ENCODE results near the gene PARD6G. TPM values are rescaled to one million over a fixed set of nuclear protein-coding genes. Genes with fewer than 3 reads are reported as not detected.

PARD6G gene
- total and polyA plus RNA-seq, 2 experiments from 2014 or later: 6.9 to 18.5 TPM

DNA sequence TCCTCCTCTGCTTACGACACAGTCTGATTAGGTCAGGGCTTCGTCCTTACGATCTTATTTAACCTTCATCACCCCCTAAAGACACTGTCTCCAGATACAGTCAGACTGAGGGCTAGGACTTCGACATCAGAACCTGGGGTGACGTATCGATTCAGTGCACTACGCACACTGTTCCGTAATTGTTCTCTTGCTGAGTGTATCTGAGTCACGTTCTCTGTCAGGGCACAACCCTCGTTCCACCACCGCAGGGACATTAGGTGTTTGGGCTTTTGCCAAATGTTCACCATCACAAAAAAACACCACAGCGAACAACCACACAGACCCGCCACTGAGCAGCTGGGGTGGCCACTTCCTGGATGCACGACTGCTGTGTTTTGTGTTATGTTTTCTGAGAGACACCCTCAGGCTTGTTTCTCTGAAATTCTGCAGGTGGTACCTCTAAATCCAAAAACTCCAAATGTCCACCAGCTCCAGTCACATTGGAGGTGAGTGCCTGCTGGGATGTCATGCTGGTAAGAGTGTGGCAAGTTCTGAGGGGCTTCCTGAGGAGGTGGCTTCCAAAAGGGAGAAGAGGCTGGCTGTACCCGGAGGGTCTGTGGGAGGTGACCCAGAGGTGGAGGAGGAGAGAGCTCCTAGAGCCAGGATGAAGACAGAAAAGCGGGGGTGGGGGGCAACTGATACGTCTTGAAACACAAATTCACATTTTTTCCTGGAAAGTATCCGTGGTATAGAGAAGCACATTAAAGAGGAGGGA lies 71.7 kb downstream of the PARD6G start (continued):
- no peak for TF ChIP-seq ZNF462 (CRISPR knock-in tag; IDR thresholded peaks at IDR 0.05)

DNA sequence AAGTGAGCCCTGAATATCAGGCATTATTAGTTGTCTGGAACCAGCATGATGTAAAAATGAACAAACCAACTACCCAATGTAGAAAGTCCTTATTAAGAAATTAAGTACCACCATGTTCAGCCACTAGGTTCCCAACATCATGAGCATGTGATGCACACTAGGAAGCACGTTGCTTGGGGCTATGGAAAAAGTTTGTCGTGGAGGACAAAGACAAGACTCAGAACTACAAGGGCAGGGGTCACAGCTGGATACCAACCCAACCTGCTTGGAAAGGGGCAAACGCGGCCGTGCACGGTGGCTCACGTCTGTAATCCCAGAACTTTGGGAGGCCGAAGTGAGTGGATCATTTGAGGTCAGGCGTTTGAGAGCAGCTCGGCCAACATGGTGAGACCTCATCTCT lies 74.3 kb downstream of the PARD6G start:
- H3K4me1 ChIP-seq (ENCODE audit: insufficient read depth): no peaks in the 10 kb centered on the region
- no peak overlapping the region for H3K4me2 ChIP-seq
- Mint-ChIP-seq H3K4me3 (no peak overlapping the region), H3K4me1 (peaks cover 3% of the 10 kb centered on the region; the same call in 2 of the 3 replicates), H3K27me3 (ENCODE audit: insufficient read depth, low read depth, poor library complexity) (peaks cover 8% of the 10 kb centered on the region), H3K36me3 (ENCODE audit: low read depth) (no peaks in the 10 kb centered on the region), H3K27ac (no peak overlapping the region), H3K9me3 (no peaks in the 10 kb centered on the region)
- ATAC-seq: no peak
- no peaks in the 10 kb centered on the region for H3K79me2 ChIP-seq (replicated peaks; ENCODE audit: insufficient read depth)
- H3F3A ChIP-seq (replicated peaks; ENCODE audit: low read depth): no peaks in the 10 kb centered on the region
- H3K9me2 ChIP-seq (ENCODE audit: insufficient read depth): no peaks in the 10 kb centered on the region
- no peaks in the 10 kb centered on the region for H3K27me3 ChIP-seq (ENCODE audit: insufficient read depth)
- H2AFZ ChIP-seq: no peak overlapping the region
- H4K20me1 ChIP-seq (replicated peaks; ENCODE audit: insufficient read depth): no peaks in the 10 kb centered on the region
- DNase-seq (ENCODE audit: low spot score): no peak
- no peak overlapping the region for H3K27ac ChIP-seq (ENCODE audit: low read depth)
- H3K4me3 ChIP-seq: no peak overlapping the region
- no peaks in the 10 kb centered on the region for H3K36me3 ChIP-seq (ENCODE audit: insufficient read depth)
- no peak for TF ChIP-seq EZH2 (IDR thresholded peaks at IDR 0.05; ENCODE audit: low read depth, unreplicated experiment)
- TF ChIP-seq, protein P1, sequence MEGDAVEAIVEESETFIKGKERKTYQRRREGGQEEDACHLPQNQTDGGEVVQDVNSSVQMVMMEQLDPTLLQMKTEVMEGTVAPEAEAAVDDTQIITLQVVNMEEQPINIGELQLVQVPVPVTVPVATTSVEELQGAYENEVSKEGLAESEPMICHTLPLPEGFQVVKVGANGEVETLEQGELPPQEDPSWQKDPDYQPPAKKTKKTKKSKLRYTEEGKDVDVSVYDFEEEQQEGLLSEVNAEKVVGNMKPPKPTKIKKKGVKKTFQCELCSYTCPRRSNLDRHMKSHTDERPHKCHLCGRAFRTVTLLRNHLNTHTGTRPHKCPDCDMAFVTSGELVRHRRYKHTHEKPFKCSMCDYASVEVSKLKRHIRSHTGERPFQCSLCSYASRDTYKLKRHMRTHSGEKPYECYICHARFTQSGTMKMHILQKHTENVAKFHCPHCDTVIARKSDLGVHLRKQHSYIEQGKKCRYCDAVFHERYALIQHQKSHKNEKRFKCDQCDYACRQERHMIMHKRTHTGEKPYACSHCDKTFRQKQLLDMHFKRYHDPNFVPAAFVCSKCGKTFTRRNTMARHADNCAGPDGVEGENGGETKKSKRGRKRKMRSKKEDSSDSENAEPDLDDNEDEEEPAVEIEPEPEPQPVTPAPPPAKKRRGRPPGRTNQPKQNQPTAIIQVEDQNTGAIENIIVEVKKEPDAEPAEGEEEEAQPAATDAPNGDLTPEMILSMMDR (conservative IDR thresholded peaks at IDR 0.05; ENCODE audit: low read depth in 2 of 2): no peak
- TF ChIP-seq, protein P2, sequence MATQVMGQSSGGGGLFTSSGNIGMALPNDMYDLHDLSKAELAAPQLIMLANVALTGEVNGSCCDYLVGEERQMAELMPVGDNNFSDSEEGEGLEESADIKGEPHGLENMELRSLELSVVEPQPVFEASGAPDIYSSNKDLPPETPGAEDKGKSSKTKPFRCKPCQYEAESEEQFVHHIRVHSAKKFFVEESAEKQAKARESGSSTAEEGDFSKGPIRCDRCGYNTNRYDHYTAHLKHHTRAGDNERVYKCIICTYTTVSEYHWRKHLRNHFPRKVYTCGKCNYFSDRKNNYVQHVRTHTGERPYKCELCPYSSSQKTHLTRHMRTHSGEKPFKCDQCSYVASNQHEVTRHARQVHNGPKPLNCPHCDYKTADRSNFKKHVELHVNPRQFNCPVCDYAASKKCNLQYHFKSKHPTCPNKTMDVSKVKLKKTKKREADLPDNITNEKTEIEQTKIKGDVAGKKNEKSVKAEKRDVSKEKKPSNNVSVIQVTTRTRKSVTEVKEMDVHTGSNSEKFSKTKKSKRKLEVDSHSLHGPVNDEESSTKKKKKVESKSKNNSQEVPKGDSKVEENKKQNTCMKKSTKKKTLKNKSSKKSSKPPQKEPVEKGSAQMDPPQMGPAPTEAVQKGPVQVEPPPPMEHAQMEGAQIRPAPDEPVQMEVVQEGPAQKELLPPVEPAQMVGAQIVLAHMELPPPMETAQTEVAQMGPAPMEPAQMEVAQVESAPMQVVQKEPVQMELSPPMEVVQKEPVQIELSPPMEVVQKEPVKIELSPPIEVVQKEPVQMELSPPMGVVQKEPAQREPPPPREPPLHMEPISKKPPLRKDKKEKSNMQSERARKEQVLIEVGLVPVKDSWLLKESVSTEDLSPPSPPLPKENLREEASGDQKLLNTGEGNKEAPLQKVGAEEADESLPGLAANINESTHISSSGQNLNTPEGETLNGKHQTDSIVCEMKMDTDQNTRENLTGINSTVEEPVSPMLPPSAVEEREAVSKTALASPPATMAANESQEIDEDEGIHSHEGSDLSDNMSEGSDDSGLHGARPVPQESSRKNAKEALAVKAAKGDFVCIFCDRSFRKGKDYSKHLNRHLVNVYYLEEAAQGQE (IDR thresholded peaks at IDR 0.05; ENCODE audit: unreplicated experiment): no peak
- TF ChIP-seq ZNF114 (CRISPR knock-in tag; IDR thresholded peaks at IDR 0.05): no peak
- TF ChIP-seq POLR2AphosphoS5 (IDR thresholded peaks at IDR 0.05; ENCODE audit: low read depth): no peak
- no peak for TF ChIP-seq NANOG (IDR thresholded peaks at IDR 0.05; ENCODE audit: borderline replicate concordance)
- no peak for TF ChIP-seq ETS1 (IDR thresholded peaks at IDR 0.05)
- TF ChIP-seq CREB1 (CRISPR knock-in tag; IDR thresholded peaks at IDR 0.05; ENCODE audit: low read depth): no peak
- TF ChIP-seq ZNF331 (CRISPR knock-in tag; IDR thresholded peaks at IDR 0.05; ENCODE audit: low read depth): no peak
- no peak for TF ChIP-seq EZH2phosphoT487 (IDR thresholded peaks at IDR 0.05; ENCODE audit: unreplicated experiment)
